Testis (tissue), 2 donors: ENCODE results near the gene CABCOCO1.

Experiments used
- POLR2A ChIP-seq: fragments of 450-650 bp; IDR thresholded peaks from one replicate; pipeline ENCODE4 v1.6.1; 2017; ENCODE audit warnings: antibody characterized with exemption, mild to moderate bottlenecking, moderate library complexity
- TF ChIP-seq, protein P1 (sequence below), 3 experiments: fragments of 450-650 bp in 2 of 3; fragments of 200-600 bp in 1 of 3; sonication (generic) in 1 of 3; IDR thresholded peaks; one replicate each; pipeline ENCODE4 v1.5.1; 2016 to 2019; ENCODE audit warnings: antibody characterized with exemption in 3 of 3, mild to moderate bottlenecking in 2 of 3, moderate library complexity in 1 of 3

- TF ChIP-seq POLR2A: no peak
- TF ChIP-seq, protein P1, sequence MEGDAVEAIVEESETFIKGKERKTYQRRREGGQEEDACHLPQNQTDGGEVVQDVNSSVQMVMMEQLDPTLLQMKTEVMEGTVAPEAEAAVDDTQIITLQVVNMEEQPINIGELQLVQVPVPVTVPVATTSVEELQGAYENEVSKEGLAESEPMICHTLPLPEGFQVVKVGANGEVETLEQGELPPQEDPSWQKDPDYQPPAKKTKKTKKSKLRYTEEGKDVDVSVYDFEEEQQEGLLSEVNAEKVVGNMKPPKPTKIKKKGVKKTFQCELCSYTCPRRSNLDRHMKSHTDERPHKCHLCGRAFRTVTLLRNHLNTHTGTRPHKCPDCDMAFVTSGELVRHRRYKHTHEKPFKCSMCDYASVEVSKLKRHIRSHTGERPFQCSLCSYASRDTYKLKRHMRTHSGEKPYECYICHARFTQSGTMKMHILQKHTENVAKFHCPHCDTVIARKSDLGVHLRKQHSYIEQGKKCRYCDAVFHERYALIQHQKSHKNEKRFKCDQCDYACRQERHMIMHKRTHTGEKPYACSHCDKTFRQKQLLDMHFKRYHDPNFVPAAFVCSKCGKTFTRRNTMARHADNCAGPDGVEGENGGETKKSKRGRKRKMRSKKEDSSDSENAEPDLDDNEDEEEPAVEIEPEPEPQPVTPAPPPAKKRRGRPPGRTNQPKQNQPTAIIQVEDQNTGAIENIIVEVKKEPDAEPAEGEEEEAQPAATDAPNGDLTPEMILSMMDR (IDR thresholded peaks at IDR 0.05): no peak
Measured at GRCh38 chr10:61708846-61709245, 46.1 kb downstream of the CABCOCO1 start.
